ENCODE results near the gene RFC1. TPM values are rescaled to one million over a fixed set of nuclear protein-coding genes. Genes with fewer than 3 reads are reported as not detected.
"Not testable (repeated sequence)": the region's sequence is repeated elsewhere in the genome, so short reads cannot be mapped to it uniquely, and the experiment has no call there.

The RFC1 gene
- 10 to 100 TPM; 57.3 to 93.7 (median 81.9) TPM for polyA plus RNA-seq (ENCODE audit: insufficient read depth in 1 of 5, insufficient read length in 5 of 5, low replicate concordance in 1 of 5)
- long read RNA-seq, donor 1, full-length matches to known transcripts = 3 of 89 reads
- long read RNA-seq, donor 1, partial matches to known transcripts = 86 of 89 reads
- long read RNA-seq, donor 1, other reads (novel, unspliced or antisense) = 0 of 89 reads
- long read RNA-seq, donor 2, full-length matches to known transcripts = 5 of 27 reads
- long read RNA-seq, donor 2, partial matches to known transcripts = 22 of 27 reads
- long read RNA-seq, donor 2, other reads (novel, unspliced or antisense) = 0 of 27 reads
- long read RNA-seq, donor 3, full-length matches to known transcripts = 6 of 39 reads
- long read RNA-seq, donor 3, partial matches to known transcripts = 33 of 39 reads
- long read RNA-seq, donor 3, other reads (novel, unspliced or antisense) = 0 of 39 reads
- long read RNA-seq, donor 4, partial matches to known transcripts = 29 of 29 reads
- long read RNA-seq, donor 4, other reads (novel, unspliced or antisense) = 0 of 29 reads
- long read RNA-seq, donor 5, full-length matches to known transcripts = 6 of 100 reads
- long read RNA-seq, donor 5, partial matches to known transcripts = 94 of 100 reads
- long read RNA-seq, donor 5, other reads (novel, unspliced or antisense) = 0 of 100 reads
- long read RNA-seq, donor 6, full-length matches to known transcripts = 8 of 103 reads
- long read RNA-seq, donor 6, partial matches to known transcripts = 95 of 103 reads
- long read RNA-seq, donor 6, other reads (novel, unspliced or antisense) = 0 of 103 reads
- long read RNA-seq, donor 7, full-length matches to known transcripts = 1 of 24 reads
- long read RNA-seq, donor 7, partial matches to known transcripts = 23 of 24 reads
- long read RNA-seq, donor 7, other reads (novel, unspliced or antisense) = 0 of 24 reads
- long read RNA-seq, donor 8, full-length matches to known transcripts = 1 of 1 reads
- long read RNA-seq, donor 8, partial matches to known transcripts = 0 of 1 reads
- long read RNA-seq, donor 8, other reads (novel, unspliced or antisense) = 0 of 1 reads

- peak; percentile 92 to 93 for DNase-seq
Measured at GRCh38 chr4:39365830-39366771, at the start of gene RFC1. TSS of gene RFC1 (minus strand) at chr4:39366362. CDS start at chr4:39366241, 121 bp downstream.

- DNase-seq = no peak
Measured at GRCh38 chr4:39415678-39416283, 49.6 kb upstream of the RFC1 start.

- DNase-seq = not testable (repeated sequence)
Measured at GRCh38 chr4:39411561-39411960, 45.4 kb upstream of the RFC1 start.

- no peak for DNase-seq
Measured at GRCh38 chr4:39410415-39410814, 44.3 kb upstream of the RFC1 start.

GRCh38 chr4:39407584-39407885 lies 41.4 kb upstream of the RFC1 start:
- DNase-seq = no peak

GRCh38 chr4:39406763-39407583 lies 40.8 kb upstream of the RFC1 start, which contains the start of gene KLB:
TSS of gene KLB (plus strand) at chr4:39406930. CDS start at chr4:39406950, 20 bp downstream.
- DNase-seq = no peak

GRCh38 chr4:39401640-39402039 lies 35.5 kb upstream of the RFC1 start:
- not testable (repeated sequence) for DNase-seq

- no peak for DNase-seq
Measured at GRCh38 chr4:39394706-39395105, 28.5 kb upstream of the RFC1 start.

- no peak for DNase-seq
Measured at GRCh38 chr4:39390603-39391002, 24.4 kb upstream of the RFC1 start.

- DNase-seq = no peak
Measured at GRCh38 chr4:39384563-39384962, 18.4 kb upstream of the RFC1 start.

GRCh38 chr4:39383690-39384089 lies 17.5 kb upstream of the RFC1 start:
- no peak for DNase-seq

- DNase-seq = no peak
Measured at GRCh38 chr4:39375478-39375877, 9.3 kb upstream of the RFC1 start.

GRCh38 chr4:39371209-39371608 lies 5.0 kb upstream of the RFC1 start:
- not testable (repeated sequence) for DNase-seq

GRCh38 chr4:39369301-39369700 lies 3.1 kb upstream of the RFC1 start:
- DNase-seq = no peak

GRCh38 chr4:39367166-39367565 lies 1.0 kb upstream of the RFC1 start:
- no peak for DNase-seq

GRCh38 chr4:39365360-39365759 lies 802 bp downstream of the RFC1 start:
- DNase-seq = no peak

- DNase-seq = no peak
Measured at GRCh38 chr4:39363773-39364393, 2.3 kb downstream of the RFC1 start.

- no peak for DNase-seq
Measured at GRCh38 chr4:39362827-39363226, 3.3 kb downstream of the RFC1 start.

GRCh38 chr4:39360611-39361010 lies 5.6 kb downstream of the RFC1 start:
- not testable (repeated sequence) for DNase-seq

All from right lung (tissue), 10 donors.